C1 segment of cervical spinal cord (tissue), 14 donors: ENCODE measurements around the gene ADAMTS18.
A peak's percentile ranks its signal among the peaks of the same experiment; 100 is the strongest.

Experiments used
- DNase-seq, 14 donors: peaks; one replicate each; lab custom pipeline; 2025; lab: John Stamatoyannopoulos, UW

Gene ADAMTS18

GRCh38 chr16:77434022-77434529 lies 758 bp downstream of the ADAMTS18 start:
- DNase-seq, result peak in 1 of 14 donors; percentile 55

- DNase-seq, result peak in 1 of 14 donors; percentile 76
Measured at GRCh38 chr16:77433146-77433545, 1.7 kb downstream of the ADAMTS18 start.

- peak in 1 of 14 donors; percentile 69 for DNase-seq
Measured at GRCh38 chr16:77432264-77432663, 2.6 kb downstream of the ADAMTS18 start.

GRCh38 chr16:77430787-77431585 lies 3.8 kb downstream of the ADAMTS18 start:
- DNase-seq, result peak in 2 of 14 donors; percentile 27 to 85

GRCh38 chr16:77430360-77430759 lies 4.5 kb downstream of the ADAMTS18 start:
- peak in 1 of 14 donors; percentile 76 for DNase-seq

- peak in 1 of 14 donors; percentile 18 for DNase-seq
Measured at GRCh38 chr16:77424871-77425604, 9.8 kb downstream of the ADAMTS18 start.

GRCh38 chr16:77422196-77422784 lies 12.5 kb downstream of the ADAMTS18 start:
- peak in 1 of 14 donors; percentile 40 for DNase-seq

- DNase-seq, result no peak
Measured at GRCh38 chr16:77416939-77417480, 17.8 kb downstream of the ADAMTS18 start.

GRCh38 chr16:77414752-77415231 lies 20.0 kb downstream of the ADAMTS18 start:
- no peak for DNase-seq

GRCh38 chr16:77410449-77410848 lies 24.4 kb downstream of the ADAMTS18 start:
- no peak for DNase-seq

GRCh38 chr16:77409311-77409710 lies 25.5 kb downstream of the ADAMTS18 start:
- DNase-seq, result no peak

GRCh38 chr16:77408607-77409006 lies 26.2 kb downstream of the ADAMTS18 start:
- no peak for DNase-seq

GRCh38 chr16:77406680-77407079 lies 28.2 kb downstream of the ADAMTS18 start:
- no peak for DNase-seq

GRCh38 chr16:77404775-77405174 lies 30.1 kb downstream of the ADAMTS18 start:
- no peak for DNase-seq

- DNase-seq, result no peak
Measured at GRCh38 chr16:77403732-77404131, 31.1 kb downstream of the ADAMTS18 start.

- peak in 1 of 14 donors; percentile 37 for DNase-seq
Measured at GRCh38 chr16:77402672-77403071, 32.2 kb downstream of the ADAMTS18 start.

GRCh38 chr16:77402118-77402517 lies 32.7 kb downstream of the ADAMTS18 start:
- DNase-seq, result peak in 1 of 14 donors; percentile 81

- DNase-seq, result no peak
Measured at GRCh38 chr16:77399546-77399945, 35.3 kb downstream of the ADAMTS18 start.

- peak in 1 of 14 donors; percentile 21 for DNase-seq
Measured at GRCh38 chr16:77399066-77399465, 35.8 kb downstream of the ADAMTS18 start.

GRCh38 chr16:77398495-77398894 lies 36.3 kb downstream of the ADAMTS18 start:
- DNase-seq, result no peak

- DNase-seq, result no peak
Measured at GRCh38 chr16:77396461-77396860, 38.4 kb downstream of the ADAMTS18 start.

- DNase-seq, result peak in 1 of 14 donors; percentile 14
Measured at GRCh38 chr16:77394699-77395098, 40.1 kb downstream of the ADAMTS18 start.
